Gastroesophageal sphincter (tissue), 4 donors: ENCODE results near the gene CTNNA3. TPM values are rescaled to one million over a fixed set of nuclear protein-coding genes. Genes with fewer than 3 reads are reported as not detected.

Source experiments
- ATAC-seq: fragments of 150-250 bp; one replicate; pipeline ENCODE4 v1.9.1; 2016; ENCODE audit warnings: mild to moderate bottlenecking, moderate library complexity
- H3K27ac ChIP-seq, 4 donors: fragments of 200-600 bp; sonication (generic) in 3 of 4; 1 replicate in 3 of 4; 2 replicates in 1 of 4; pipeline ENCODE4 v1.5.1; 2016 to 2019
- H3K27me3 ChIP-seq: fragments of 200-600 bp; sonication (generic); one replicate; pipeline ENCODE4 v1.5.1; 2019
- H3K36me3 ChIP-seq, 2 donors: fragments of 200-600 bp; sonication (generic); one replicate each; pipeline ENCODE4 v1.5.1; 2019; ENCODE audit warnings: control low read depth in 1 of 2
- H3K4me1 ChIP-seq, 3 donors: fragments of 200-600 bp; sonication (generic); 1 replicate in 2 of 3; 2 replicates in 1 of 3; pipeline ENCODE4 v1.5.1; 2016 to 2019; ENCODE audit warnings: control low read depth in 2 of 3
- H3K4me3 ChIP-seq, 2 donors: fragments of 200-600 bp; sonication (generic); one replicate each; pipeline ENCODE4 v1.5.1; 2019; ENCODE audit warnings: mild to moderate bottlenecking in 1 of 2, moderate library complexity in 1 of 2
- H3K9me3 ChIP-seq, 3 donors: fragments of 200-600 bp; sonication (generic); one replicate each; pipeline ENCODE4 v1.5.1; 2017 to 2019; ENCODE audit warnings: control low read depth in 2 of 3
- EP300 ChIP-seq: sonication (generic); formaldehyde crosslinking; IDR thresholded peaks from one replicate; pipeline ENCODE4 v1.6.1; 2017; ENCODE audit warnings: antibody characterized with exemption, mild to moderate bottlenecking
- POLR2A ChIP-seq, 2 donors: fragments of 450-650 bp; IDR thresholded peaks; one replicate each; pipeline ENCODE4 v1.6.1; 2017; ENCODE audit warnings: antibody characterized with exemption in 2 of 2, mild to moderate bottlenecking in 2 of 2, moderate library complexity in 1 of 2
- POLR2AphosphoS5 ChIP-seq: sonication (generic); formaldehyde crosslinking; IDR thresholded peaks from one replicate; pipeline ENCODE4 v1.6.1; 2017; ENCODE audit warnings: antibody characterized with exemption
- WGBS, 2 donors: methylation state at CpG; one replicate each; pipeline ENCODE4 v1.1.5; 2018; ENCODE audit warnings: low coverage in 1 of 2; 5-methylcytosine and 5-hydroxymethylcytosine counted together
- total RNA-seq, 4 donors: library from RNA; depleted of rRNA; stranded (reverse); fragments of >200 nt; gene quantifications; one replicate each; pipeline ENCODE4 v1.1.0, GENCODE V29; 2016
- TF ChIP-seq, protein P1 (sequence below), 4 experiments: fragments of 200-600 bp in 2 of 4; fragments of 450-650 bp in 2 of 4; sonication (generic) in 1 of 4; IDR thresholded peaks; one replicate each; pipeline ENCODE4 v1.5.1; 2017 to 2019; ENCODE audit warnings: antibody characterized with exemption in 4 of 4, mild to moderate bottlenecking in 2 of 4, moderate library complexity in 2 of 4

The CTNNA3 gene
- total RNA-seq, 4 donors from 2014 or later, result 5.1 to 22.0 (median 13.8) TPM

DNA sequence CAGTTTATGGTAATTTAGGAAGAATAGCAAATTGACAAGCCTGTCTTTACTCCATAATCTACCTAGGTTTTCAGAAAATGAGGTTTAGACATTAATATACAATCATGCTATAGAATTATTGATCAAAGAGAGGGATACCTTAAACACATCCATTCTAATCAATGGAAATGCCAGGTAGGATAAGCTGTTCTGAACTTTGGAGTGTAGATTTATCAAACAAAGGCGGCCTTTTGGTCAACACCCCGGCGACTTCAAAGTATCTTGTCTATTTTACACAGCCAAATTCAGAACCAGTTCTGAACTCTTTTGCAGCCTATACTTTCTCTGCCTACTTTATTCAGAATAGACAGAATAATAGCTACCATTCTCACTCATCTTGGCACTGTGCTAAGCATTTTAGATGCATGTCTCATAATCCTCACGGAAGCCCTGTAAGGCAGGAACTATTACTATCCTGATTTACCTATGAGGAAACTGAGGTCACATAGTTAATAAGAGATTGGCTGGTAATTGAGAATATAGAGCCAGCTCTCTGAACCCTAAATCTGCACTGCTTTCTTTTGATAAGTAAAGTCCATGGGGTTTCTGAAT, 1412.0 kb downstream of the CTNNA3 start:
- ATAC-seq, result no peak
- no peak overlapping the region for H3K4me3 ChIP-seq
- no peaks in the 10 kb centered on the region for H3K36me3 ChIP-seq
- no peak for TF ChIP-seq POLR2A (IDR thresholded peaks at IDR 0.05)
- no peak for TF ChIP-seq POLR2AphosphoS5
- TF ChIP-seq EP300, result no peak
- TF ChIP-seq, protein P1, sequence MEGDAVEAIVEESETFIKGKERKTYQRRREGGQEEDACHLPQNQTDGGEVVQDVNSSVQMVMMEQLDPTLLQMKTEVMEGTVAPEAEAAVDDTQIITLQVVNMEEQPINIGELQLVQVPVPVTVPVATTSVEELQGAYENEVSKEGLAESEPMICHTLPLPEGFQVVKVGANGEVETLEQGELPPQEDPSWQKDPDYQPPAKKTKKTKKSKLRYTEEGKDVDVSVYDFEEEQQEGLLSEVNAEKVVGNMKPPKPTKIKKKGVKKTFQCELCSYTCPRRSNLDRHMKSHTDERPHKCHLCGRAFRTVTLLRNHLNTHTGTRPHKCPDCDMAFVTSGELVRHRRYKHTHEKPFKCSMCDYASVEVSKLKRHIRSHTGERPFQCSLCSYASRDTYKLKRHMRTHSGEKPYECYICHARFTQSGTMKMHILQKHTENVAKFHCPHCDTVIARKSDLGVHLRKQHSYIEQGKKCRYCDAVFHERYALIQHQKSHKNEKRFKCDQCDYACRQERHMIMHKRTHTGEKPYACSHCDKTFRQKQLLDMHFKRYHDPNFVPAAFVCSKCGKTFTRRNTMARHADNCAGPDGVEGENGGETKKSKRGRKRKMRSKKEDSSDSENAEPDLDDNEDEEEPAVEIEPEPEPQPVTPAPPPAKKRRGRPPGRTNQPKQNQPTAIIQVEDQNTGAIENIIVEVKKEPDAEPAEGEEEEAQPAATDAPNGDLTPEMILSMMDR (IDR thresholded peaks at IDR 0.05), result no peak
- H3K27ac ChIP-seq, result no peak overlapping the region
- 89 to 91% methylated on average over 4 of the region's 4 CpGs for WGBS, 2 donors
- no peaks in the 10 kb centered on the region for H3K27me3 ChIP-seq
- no peaks in the 10 kb centered on the region for H3K4me1 ChIP-seq
- H3K9me3 ChIP-seq, result no peaks in the 10 kb centered on the region

DNA sequence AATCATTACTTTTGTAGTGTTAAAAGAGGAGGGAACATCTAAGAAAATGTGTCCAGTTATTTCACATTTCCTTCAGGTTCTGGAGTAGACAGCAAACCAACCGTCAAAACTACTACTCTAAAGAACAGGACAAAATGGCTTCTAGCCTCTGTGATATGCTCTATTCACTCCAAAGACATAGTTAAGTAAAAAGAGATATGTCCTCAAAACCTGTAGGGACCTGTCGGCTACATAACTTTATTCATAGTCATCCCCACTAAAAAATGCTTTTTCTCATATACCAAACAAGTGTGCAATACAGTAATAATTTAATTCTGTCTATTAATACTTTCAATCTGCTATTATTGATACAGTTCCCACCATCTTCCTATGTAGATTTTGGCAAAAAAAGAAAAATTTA, 1412.9 kb downstream of the CTNNA3 start:
- H3K27me3 ChIP-seq, result no peaks in the 10 kb centered on the region
- H3K9me3 ChIP-seq, result no peaks in the 10 kb centered on the region
- 73 to 100% methylated on average over 2 of the region's 2 CpGs for WGBS, 2 donors
- TF ChIP-seq, protein P1 (IDR thresholded peaks at IDR 0.05), result no peak
- TF ChIP-seq POLR2AphosphoS5 (no peak), POLR2A (IDR thresholded peaks at IDR 0.05) (no peak), EP300 (no peak)
- no peak overlapping the region for H3K27ac ChIP-seq
- ATAC-seq, result no peak
- no peak overlapping the region for H3K4me3 ChIP-seq
- H3K36me3 ChIP-seq, result no peaks in the 10 kb centered on the region
- no peaks in the 10 kb centered on the region for H3K4me1 ChIP-seq

DNA sequence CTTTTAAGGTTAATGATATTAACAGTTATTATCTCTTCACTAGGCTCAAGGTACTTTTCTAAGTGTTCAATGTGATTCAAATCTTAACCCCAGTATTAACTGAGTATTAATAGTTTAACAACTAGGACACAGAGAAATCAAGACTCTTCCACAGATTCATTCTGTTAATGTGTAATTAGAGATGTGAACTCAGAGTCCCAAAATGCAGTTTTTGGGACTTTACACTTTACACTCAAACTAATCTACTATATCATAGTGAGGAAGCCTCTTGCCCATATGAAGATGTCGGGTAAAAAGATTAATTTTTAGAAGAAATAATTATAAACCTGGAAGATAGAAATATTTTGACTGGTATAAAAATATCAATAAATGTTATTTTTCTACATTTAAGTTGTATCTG, 1414.7 kb downstream of the CTNNA3 start:
- ATAC-seq, result no peak
- no peaks in the 10 kb centered on the region for H3K36me3 ChIP-seq
- no peaks in the 10 kb centered on the region for H3K27me3 ChIP-seq
- H3K27ac ChIP-seq, result no peak overlapping the region
- TF ChIP-seq EP300 (no peak), POLR2A (IDR thresholded peaks at IDR 0.05) (no peak)
- TF ChIP-seq, protein P1 (IDR thresholded peaks at IDR 0.05), result no peak
- WGBS, 2 donors, result 84 to 100% methylated on average over 1 of the region's 1 CpG
- no peak overlapping the region for H3K4me3 ChIP-seq
- no peaks in the 10 kb centered on the region for H3K4me1 ChIP-seq
- H3K9me3 ChIP-seq, result no peaks in the 10 kb centered on the region

DNA sequence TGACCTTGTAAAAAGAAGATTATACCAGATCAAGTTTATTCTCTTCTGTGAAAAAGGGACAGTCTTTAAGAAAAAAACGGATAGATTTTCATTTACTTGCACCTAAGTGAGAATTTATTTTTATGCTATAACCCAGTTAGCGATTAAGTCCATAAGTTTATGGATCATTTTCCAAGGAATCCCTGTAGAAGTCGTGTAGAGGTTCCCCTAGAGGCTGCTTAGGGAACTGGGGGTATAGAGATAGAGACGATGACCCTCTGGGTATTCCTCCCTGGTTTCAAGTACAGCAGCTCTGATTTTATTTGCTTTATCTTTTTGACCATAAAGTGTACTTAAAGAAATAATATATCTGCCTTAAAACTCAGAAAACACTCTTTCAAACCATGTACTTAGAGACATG, 1418.5 kb downstream of the CTNNA3 start:
- no peaks in the 10 kb centered on the region for H3K27me3 ChIP-seq
- H3K9me3 ChIP-seq, result no peaks in the 10 kb centered on the region
- no peak for ATAC-seq
- no peak for TF ChIP-seq POLR2A (IDR thresholded peaks at IDR 0.05)
- no peak for TF ChIP-seq EP300
- TF ChIP-seq, protein P1 (IDR thresholded peaks at IDR 0.05), result no peak
- no peak for TF ChIP-seq POLR2AphosphoS5
- 70 to 74% methylated on average over 4 of the region's 4 CpGs for WGBS, 2 donors
- no peaks in the 10 kb centered on the region for H3K4me1 ChIP-seq
- no peak overlapping the region for H3K4me3 ChIP-seq
- H3K27ac ChIP-seq, result no peak overlapping the region
- H3K36me3 ChIP-seq, result no peaks in the 10 kb centered on the region

DNA sequence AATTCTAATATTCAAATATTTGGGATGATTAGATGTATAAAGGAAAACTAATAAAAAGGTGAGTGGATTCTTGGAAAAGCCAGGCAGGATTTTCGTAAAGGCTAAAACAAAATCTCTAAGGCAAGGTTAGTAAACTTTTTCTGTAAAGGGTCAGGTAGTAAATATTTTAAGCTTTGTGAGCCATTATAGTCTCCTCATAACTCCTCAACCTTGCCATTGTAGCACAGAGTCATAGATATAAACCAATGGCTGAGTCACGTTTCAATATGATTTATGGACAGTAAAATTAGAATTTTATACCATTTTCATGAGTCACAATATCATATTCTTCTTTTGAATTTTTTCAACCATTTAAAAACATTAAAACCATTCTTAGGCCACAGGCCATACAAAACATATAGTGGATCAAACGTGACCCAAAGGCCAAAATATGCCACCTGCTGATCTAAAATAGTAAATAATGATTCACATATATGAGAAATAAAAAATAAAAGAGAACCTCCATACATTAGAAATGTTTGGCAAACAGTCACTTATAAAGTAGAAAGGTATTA, 1422.0 kb downstream of the CTNNA3 start:
- no peaks in the 10 kb centered on the region for H3K36me3 ChIP-seq
- H3K27ac ChIP-seq, result no peak overlapping the region
- no peaks in the 10 kb centered on the region for H3K4me1 ChIP-seq
- 82 to 87% methylated on average over 3 of the region's 3 CpGs for WGBS, 2 donors
- H3K9me3 ChIP-seq, result no peaks in the 10 kb centered on the region
- H3K27me3 ChIP-seq, result no peaks in the 10 kb centered on the region
- TF ChIP-seq EP300, result no peak
- no peak for TF ChIP-seq POLR2A (IDR thresholded peaks at IDR 0.05)
- no peak for TF ChIP-seq POLR2AphosphoS5
- TF ChIP-seq, protein P1 (IDR thresholded peaks at IDR 0.05), result no peak
- no peak overlapping the region for H3K4me3 ChIP-seq
- ATAC-seq, result no peak
